H9 (cell line): Measurements from ENCODE around the gene KHSRP. TPM values are rescaled to one million over a fixed set of nuclear protein-coding genes. Genes with fewer than 3 reads are reported as not detected.
A peak's percentile ranks its signal among the peaks of the same experiment; 100 is the strongest.

Experiments used
- DNase-seq: peaks from one replicate; pipeline ENCODE4 v3.0.0-alpha.2; 2017
- H2AFZ ChIP-seq: one replicate; pipeline ENCODE4 v1.6.1; 2013; ENCODE audit warnings: mild to moderate bottlenecking, low read length, control low read depth, moderate library complexity
- H2AK5ac ChIP-seq: 2 replicates; pipeline ENCODE4 v1.6.1; 2013; ENCODE audit warnings: low read length, control low read depth, mixed read lengths; ENCODE audit not compliant: insufficient read length
- H2BK120ac ChIP-seq: one replicate; pipeline ENCODE4 v1.6.1; 2013; ENCODE audit warnings: low read depth, mild to moderate bottlenecking, low read length, control low read depth, inconsistent platforms; ENCODE audit not compliant: poor library complexity, severe bottlenecking
- H2BK12ac ChIP-seq: 2 replicates; pipeline ENCODE4 v1.6.1; 2013; ENCODE audit warnings: low read length, control low read depth, mixed read lengths, low read depth; ENCODE audit not compliant: insufficient read length
- H2BK15ac ChIP-seq: 2 replicates; pipeline ENCODE4 v1.6.1; 2013; ENCODE audit warnings: low read depth, low read length, control low read depth
- H2BK20ac ChIP-seq: one replicate; pipeline ENCODE4 v1.6.1; 2013; ENCODE audit warnings: low read depth, mild to moderate bottlenecking, low read length, control low read depth, inconsistent platforms; ENCODE audit not compliant: poor library complexity, severe bottlenecking
- H2BK5ac ChIP-seq: 2 replicates; pipeline ENCODE4 v1.6.1; 2013; ENCODE audit warnings: low read length, control low read depth, mixed read lengths; ENCODE audit not compliant: insufficient read length
- H3K14ac ChIP-seq: 2 replicates; pipeline ENCODE4 v1.6.1; 2013; ENCODE audit warnings: low read length, control low read depth; ENCODE audit not compliant: insufficient read depth
- H3K18ac ChIP-seq: 2 replicates; pipeline ENCODE4 v1.6.1; 2013; ENCODE audit warnings: low read depth, mild to moderate bottlenecking, mixed read lengths, low read length, control low read depth; ENCODE audit not compliant: insufficient read length
- H3K23ac ChIP-seq: 2 replicates; pipeline ENCODE4 v1.6.1; 2013; ENCODE audit warnings: low read length, control low read depth, mixed read lengths, low read depth; ENCODE audit not compliant: insufficient read length
- H3K23me2 ChIP-seq: 2 replicates; pipeline ENCODE4 v1.6.1; 2013; ENCODE audit warnings: low read depth, mild to moderate bottlenecking, mixed read lengths, low read length, control low read depth; ENCODE audit not compliant: insufficient read length, poor library complexity, severe bottlenecking
- H3K27ac ChIP-seq: 2 replicates; pipeline ENCODE4 v1.5.1; 2013; ENCODE audit warnings: low read length, control low read depth, mixed read lengths, low read depth; ENCODE audit not compliant: insufficient read length
- H3K27me3 ChIP-seq: 2 replicates; pipeline ENCODE4 v1.6.1; 2013; ENCODE audit warnings: low read length, control low read depth, inconsistent platforms; ENCODE audit not compliant: insufficient read depth
- H3K4ac ChIP-seq: 2 replicates; pipeline ENCODE4 v1.6.1; 2013; ENCODE audit warnings: low read depth, mild to moderate bottlenecking, control low read depth, inconsistent platforms, low read length, moderate library complexity
- H3K4me1 ChIP-seq: 2 replicates; pipeline ENCODE4 v1.6.1; 2013; ENCODE audit warnings: low read length, control low read depth, inconsistent platforms; ENCODE audit not compliant: insufficient read depth
- H3K4me2 ChIP-seq: 2 replicates; pipeline ENCODE4 v1.6.1; 2013; ENCODE audit warnings: low read length, control low read depth, mixed read lengths; ENCODE audit not compliant: insufficient read length, insufficient read depth
- H3K56ac ChIP-seq: 2 replicates; pipeline ENCODE4 v1.6.1; 2013; ENCODE audit warnings: low read depth, mild to moderate bottlenecking, mixed read lengths, low read length, control low read depth; ENCODE audit not compliant: insufficient read length
- H3K79me1 ChIP-seq: 2 replicates; pipeline ENCODE4 v1.6.1; 2013; ENCODE audit warnings: low read depth, mild to moderate bottlenecking, moderate library complexity, low read length, control low read depth, inconsistent platforms; ENCODE audit not compliant: insufficient read depth, poor library complexity, severe bottlenecking
- H3K79me2 ChIP-seq: 2 replicates; pipeline ENCODE4 v1.6.1; 2013; ENCODE audit warnings: low read length, control low read depth, inconsistent platforms; ENCODE audit not compliant: insufficient read depth
- H3K9ac ChIP-seq: 2 replicates; pipeline ENCODE4 v1.6.1; 2013; ENCODE audit warnings: low read length, control low read depth, mixed read lengths; ENCODE audit not compliant: insufficient read length; ENCODE audit errors: extremely low read depth
- H3K9me3 ChIP-seq: one replicate; pipeline ENCODE4 v1.6.1; 2013; ENCODE audit warnings: low read depth, low read length, inconsistent platforms; ENCODE audit not compliant: control insufficient read depth
- H3T11ph ChIP-seq: one replicate; pipeline ENCODE4 v1.6.1; 2013; ENCODE audit warnings: mild to moderate bottlenecking, low read length, control low read depth, inconsistent platforms
- H4K20me1 ChIP-seq: one replicate; pipeline ENCODE4 v1.6.1; 2013; ENCODE audit not compliant: control insufficient read depth, insufficient read length, insufficient read depth
- H4K5ac ChIP-seq: 2 replicates; pipeline ENCODE4 v1.6.1; 2013; ENCODE audit warnings: low read depth, mild to moderate bottlenecking, mixed read lengths, low read length, control low read depth; ENCODE audit not compliant: insufficient read length
- H4K8ac ChIP-seq: replicated peaks from 2 replicates; pipeline ENCODE4 v1.6.1; 2013; ENCODE audit warnings: low read length, control low read depth, mixed read lengths, low read depth; ENCODE audit not compliant: insufficient read length
- H4K91ac ChIP-seq: 2 replicates; pipeline ENCODE4 v1.6.1; 2013; ENCODE audit warnings: low read depth, mild to moderate bottlenecking, moderate library complexity, mixed read lengths, low read length, control low read depth; ENCODE audit not compliant: insufficient read length
- H3K27ac Mint-ChIP-seq, 3 experiments: 2 replicates in 2 of 3; 3 replicates in 1 of 3; pipeline ENCODE4 v1.8.0; 2020 to 2021; ENCODE audit warnings: mixed read lengths in 3 of 3, mild to moderate bottlenecking in 1 of 3, moderate library complexity in 1 of 3
- H3K27me3 Mint-ChIP-seq: 2 replicates; pipeline ENCODE4 v1.8.0; 2021; ENCODE audit warnings: low read depth, mild to moderate bottlenecking, moderate library complexity, mixed read lengths
- H3K36me3 Mint-ChIP-seq, 3 experiments: 2 replicates in 2 of 3; 3 replicates in 1 of 3; pipeline ENCODE4 v1.8.0; 2020 to 2021; ENCODE audit warnings: low read depth in 3 of 3, mixed read lengths in 3 of 3; ENCODE audit not compliant: insufficient read depth in 1 of 3
- H3K4me1 Mint-ChIP-seq, 2 experiments: 2 replicates each; pipeline ENCODE4 v1.8.0; 2020; ENCODE audit warnings: mixed read lengths in 2 of 2
- H3K4me3 Mint-ChIP-seq, 2 experiments: 2 replicates in 1 of 2; 3 replicates in 1 of 2; pipeline ENCODE4 v1.8.0; 2020 to 2021; ENCODE audit warnings: mild to moderate bottlenecking in 2 of 2, mixed read lengths in 2 of 2, moderate library complexity in 1 of 2
- H3K9me3 Mint-ChIP-seq, 2 experiments: 2 replicates in 1 of 2; 3 replicates in 1 of 2; pipeline ENCODE4 v1.8.0; 2020; ENCODE audit warnings: mild to moderate bottlenecking in 2 of 2, mixed read lengths in 2 of 2, moderate library complexity in 1 of 2
- CTCF ChIP-seq: fragments of 200-600 bp; sonication (generic); conservative IDR thresholded peaks from 3 replicates; pipeline ENCODE4 v1.8.0; 2021; ENCODE audit warnings: antibody characterized with exemption, mild to moderate bottlenecking
- WGBS: extraction: QIAGEN DNeasy Blood & Tissue Kit; methylation state at CpG from one replicate; pipeline ENCODE4 v1.1.7; 2013; ENCODE audit warnings: missing lambda C conversion rate, low lambda C conversion rate, mixed read lengths; ENCODE audit not compliant: insufficient read length; ENCODE audit errors: extremely low coverage; 5-methylcytosine and 5-hydroxymethylcytosine counted together
- total RNA-seq: library from RNA; stranded (reverse); gene quantifications from 2 replicates; pipeline ENCODE4 v1.2.1, GENCODE V29; 2021

KHSRP gene
- total RNA-seq, 1 experiment from 2014 or later: 602 TPM

GRCh38 chr19:6375411-6376010 lies 49.1 kb downstream of the KHSRP start, which contains the start of gene PSPN:
Gene PSPN, minus strand, starts transcription at chr19:6375933. Its CDS starts 84 bp downstream, at chr19:6375849.
- peaks cover 9 to 24% of the 10 kb centered on the region in 2 experiments for H3K4me1 Mint-ChIP-seq
- Histone ChIP-seq H3K23ac (no peak within 1 kb of the TSS), H2BK12ac (no peak within 1 kb of the TSS), H4K5ac (no peak within 1 kb of the TSS), H3K23me2 (no peaks in the 10 kb centered on the region), H3K27me3 (no peaks in the 10 kb centered on the region), H3K4me1 (no peaks in the 10 kb centered on the region), H2AK5ac (no peak within 1 kb of the TSS), H3T11ph (no peak within 1 kb of the TSS), H3K14ac (no peak within 1 kb of the TSS; the same call in 1 of the 2 replicates), H4K91ac (no peak within 1 kb of the TSS), H3K4me2 (no peak within 1 kb of the TSS), H2AFZ (no peak within 1 kb of the TSS), H2BK20ac (no peak within 1 kb of the TSS), H2BK5ac (no peak within 1 kb of the TSS), H2BK15ac (no peak within 1 kb of the TSS), H3K56ac (no peak within 1 kb of the TSS), H3K9me3 (no peaks in the 10 kb centered on the region), H3K79me2 (no peaks in the 10 kb centered on the region), H3K18ac (no peak within 1 kb of the TSS), H4K20me1 (no peaks in the 10 kb centered on the region), H3K79me1 (no peaks in the 10 kb centered on the region), H3K27ac (no peak within 1 kb of the TSS), H3K4ac (no peak within 1 kb of the TSS), H4K8ac (no peak within 1 kb of the TSS), H3K9ac (no peak within 1 kb of the TSS), H2BK120ac (no peak within 1 kb of the TSS)
- no peak for TF ChIP-seq CTCF
- WGBS: no CpG with 5 or more reads among the region's 25 CpGs
- H3K4me3 Mint-ChIP-seq: no peak within 1 kb of the TSS
- peaks cover 16 to 22% (median 21%) of the 10 kb centered on the region in 3 experiments for H3K36me3 Mint-ChIP-seq
- H3K27ac Mint-ChIP-seq: peak within 1 kb of the TSS in 1 of 3 experiments; percentile 91; a peak in 4 of 7 replicates
- no peaks in the 10 kb centered on the region for H3K27me3 Mint-ChIP-seq
- DNase-seq: no peak
- peaks cover 4% of the 10 kb centered on the region in 2 experiments; a peak in 4 of 5 replicates for H3K9me3 Mint-ChIP-seq
